ENCODE results near the gene ABCF2.

Gene ABCF2

GRCh38 chr7:151226875-151227782 is at the start of gene ABCF2:
TSS of gene ABCF2 (minus strand) at chr7:151227205. CDS start at chr7:151226458, 747 bp downstream.
- in situ Hi-C loops (cut with HindIII; ENCODE audit: low pct_ligation_motif_present, low pct_unique_long_range_greater_than_20kb, low sequenced_read_pairs): no loop called here
- DNase-seq: peak; percentile 100

- in situ Hi-C loops (cut with HindIII; ENCODE audit: low pct_ligation_motif_present, low pct_unique_long_range_greater_than_20kb, low sequenced_read_pairs): no loop called here
- no peak for DNase-seq
Measured at GRCh38 chr7:151275813-151276577, 49.0 kb upstream of the ABCF2 start.

GRCh38 chr7:151274936-151275812 is 48.2 kb upstream of the ABCF2 start:
- DNase-seq: no peak
- in situ Hi-C loops (cut with HindIII; ENCODE audit: low pct_ligation_motif_present, low pct_unique_long_range_greater_than_20kb, low sequenced_read_pairs): no loop called here

GRCh38 chr7:151274396-151274795 is 47.4 kb upstream of the ABCF2 start:
- no peak for DNase-seq
- in situ Hi-C loops (cut with HindIII; ENCODE audit: low pct_ligation_motif_present, low pct_unique_long_range_greater_than_20kb, low sequenced_read_pairs): no loop called here

GRCh38 chr7:151273651-151274390 is 46.8 kb upstream of the ABCF2 start:
- in situ Hi-C loops (cut with HindIII; ENCODE audit: low pct_ligation_motif_present, low pct_unique_long_range_greater_than_20kb, low sequenced_read_pairs): no loop called here
- DNase-seq: no peak

- in situ Hi-C loops (cut with HindIII; ENCODE audit: low pct_ligation_motif_present, low pct_unique_long_range_greater_than_20kb, low sequenced_read_pairs): no loop called here
- DNase-seq: no peak
Measured at GRCh38 chr7:151272877-151273276, 45.9 kb upstream of the ABCF2 start.

GRCh38 chr7:151272405-151272804 is 45.4 kb upstream of the ABCF2 start:
- in situ Hi-C loops (cut with HindIII; ENCODE audit: low pct_ligation_motif_present, low pct_unique_long_range_greater_than_20kb, low sequenced_read_pairs): no loop called here
- no peak for DNase-seq

- in situ Hi-C loops (cut with HindIII; ENCODE audit: low pct_ligation_motif_present, low pct_unique_long_range_greater_than_20kb, low sequenced_read_pairs): no loop called here
Measured at GRCh38 chr7:151271699-151272355, 44.8 kb upstream of the ABCF2 start.

GRCh38 chr7:151269511-151269910 is 42.5 kb upstream of the ABCF2 start:
- no peak for DNase-seq
- in situ Hi-C loops (cut with HindIII; ENCODE audit: low pct_ligation_motif_present, low pct_unique_long_range_greater_than_20kb, low sequenced_read_pairs): no loop called here

More at GRCh38 chr7:151271699-151272355, 44.8 kb upstream of the ABCF2 start:
- DNase-seq: no peak

GRCh38 chr7:151265351-151265931 is 38.4 kb upstream of the ABCF2 start:
- no peak for DNase-seq
- in situ Hi-C loops (cut with HindIII; ENCODE audit: low pct_ligation_motif_present, low pct_unique_long_range_greater_than_20kb, low sequenced_read_pairs): no loop called here

GRCh38 chr7:151264615-151265014 is 37.6 kb upstream of the ABCF2 start:
- in situ Hi-C loops (cut with HindIII; ENCODE audit: low pct_ligation_motif_present, low pct_unique_long_range_greater_than_20kb, low sequenced_read_pairs): no loop called here
- no peak for DNase-seq

- in situ Hi-C loops (cut with HindIII; ENCODE audit: low pct_ligation_motif_present, low pct_unique_long_range_greater_than_20kb, low sequenced_read_pairs): no loop called here
- DNase-seq: no peak
Measured at GRCh38 chr7:151261529-151261928, 34.5 kb upstream of the ABCF2 start.

- in situ Hi-C loops (cut with HindIII; ENCODE audit: low pct_ligation_motif_present, low pct_unique_long_range_greater_than_20kb, low sequenced_read_pairs): no loop called here
Measured at GRCh38 chr7:151260883-151261282, 33.9 kb upstream of the ABCF2 start.

GRCh38 chr7:151260471-151260870 is 33.5 kb upstream of the ABCF2 start:
- in situ Hi-C loops (cut with HindIII; ENCODE audit: low pct_ligation_motif_present, low pct_unique_long_range_greater_than_20kb, low sequenced_read_pairs): no loop called here
- no peak for DNase-seq

More at GRCh38 chr7:151260883-151261282, 33.9 kb upstream of the ABCF2 start:
- DNase-seq: no peak

GRCh38 chr7:151257990-151258389 is 31.0 kb upstream of the ABCF2 start:
- DNase-seq: no peak
- in situ Hi-C loops (cut with HindIII; ENCODE audit: low pct_ligation_motif_present, low pct_unique_long_range_greater_than_20kb, low sequenced_read_pairs): no loop called here

GRCh38 chr7:151256410-151257045 is 29.5 kb upstream of the ABCF2 start:
- DNase-seq: no peak
- in situ Hi-C loops (cut with HindIII; ENCODE audit: low pct_ligation_motif_present, low pct_unique_long_range_greater_than_20kb, low sequenced_read_pairs): no loop called here

- in situ Hi-C loops (cut with HindIII; ENCODE audit: low pct_ligation_motif_present, low pct_unique_long_range_greater_than_20kb, low sequenced_read_pairs): no loop called here
- DNase-seq: no peak
Measured at GRCh38 chr7:151255390-151255789, 28.4 kb upstream of the ABCF2 start.
